Spleen (tissue), 11 donors: ENCODE measurements around the gene PON3. TPM values are rescaled to one million over a fixed set of nuclear protein-coding genes. Genes with fewer than 3 reads are reported as not detected.

ENCODE experiments used
- DNase-seq: peaks from one replicate; pipeline ENCODE4 v3.0.0-alpha.2; 2020
- H3K27ac ChIP-seq, 8 donors: fragments of 200-600 bp; sonication (generic) in 7 of 8; 1 replicate in 4 of 8; 2 replicates in 4 of 8; pipeline versions ENCODE4 v1.5.0 to v1.8.0; 2016 to 2021; ENCODE audit warnings: inconsistent platforms in 4 of 8, mild to moderate bottlenecking in 4 of 8, moderate library complexity in 1 of 8
- H3K27me3 ChIP-seq, 7 donors: fragments of 200-600 bp; sonication (generic) in 6 of 7; replicated peaks in 1 of 7; 1 replicate in 4 of 7; 2 replicates in 3 of 7; pipeline versions ENCODE4 v1.5.0 to v1.8.0; 2016 to 2021; ENCODE audit warnings: inconsistent platforms in 3 of 7, mild to moderate bottlenecking in 1 of 7
- H3K36me3 ChIP-seq, 6 donors: fragments of 200-600 bp; sonication (generic) in 5 of 6; 1 replicate in 4 of 6; 2 replicates in 2 of 6; pipeline versions ENCODE4 v1.5.0 to v1.8.0; 2016 to 2021; ENCODE audit warnings: inconsistent platforms in 2 of 6
- H3K4me1 ChIP-seq, 6 donors: fragments of 200-600 bp; sonication (generic) in 5 of 6; 1 replicate in 3 of 6; 2 replicates in 3 of 6; pipeline versions ENCODE4 v1.5.0 to v1.8.0; 2016 to 2021; ENCODE audit warnings: inconsistent platforms in 3 of 6
- H3K4me3 ChIP-seq, 8 donors: fragments of 200-600 bp; sonication (generic) in 7 of 8; 1 replicate in 4 of 8; 2 replicates in 4 of 8; pipeline versions ENCODE4 v1.5.0 to v1.8.0; 2016 to 2021; ENCODE audit warnings: inconsistent platforms in 4 of 8, mild to moderate bottlenecking in 4 of 8, moderate library complexity in 2 of 8
- H3K9me3 ChIP-seq, 8 donors: fragments of 200-600 bp; sonication (generic) in 7 of 8; 1 replicate in 4 of 8; 2 replicates in 4 of 8; pipeline versions ENCODE4 v1.5.0 to v1.8.0; 2016 to 2021; ENCODE audit warnings: inconsistent platforms in 4 of 8
- POLR2A ChIP-seq, 3 donors: fragments of 450-650 bp; IDR thresholded peaks; one replicate each; pipeline ENCODE4 v1.5.1; 2017; ENCODE audit warnings: antibody characterized with exemption in 3 of 3, mild to moderate bottlenecking in 1 of 3
- POLR2AphosphoS5 ChIP-seq, 3 donors: sonication (generic); formaldehyde crosslinking; IDR thresholded peaks; one replicate each; pipeline ENCODE4 v1.5.1; 2017; ENCODE audit warnings: antibody characterized with exemption in 3 of 3
- WGBS, 5 donors: extraction: QIAGEN DNeasy Blood & Tissue Kit in 3 of 5; methylation state at CpG; one replicate each; pipeline versions ENCODE4 v1.1.5 to v1.1.7; 2013 to 2018; 5-methylcytosine and 5-hydroxymethylcytosine counted together
- intact Hi-C: fragments of 100-400 bp; cut with DNase I; formaldehyde crosslinking; loops from one replicate; pipeline ENCODE4 v1.15.0; 2023; ENCODE audit warnings: low total_unique reads
- polyA plus RNA-seq, 3 donors: library from polyadenylated mRNA; stranded (reverse); fragments of 200-250 nt; gene quantifications; one replicate each; pipeline ENCODE4 v1.2.1, GENCODE V29; 2013
- total RNA-seq, 7 donors: library from RNA; depleted of rRNA in 3 of 7; stranded (reverse); fragments of >200 nt in 3 of 7; fragmentation: NEBNext Ultra II Directional in 4 of 7; extraction: Animal tissue kit (Norgen Biotek cat#: 25700) in 4 of 7; gene quantifications; one replicate each; pipeline versions ENCODE4 v1.1.0 to v1.2.1, GENCODE V29; 2016 to 2021
- TF ChIP-seq, protein P1 (sequence below), 11 experiments: fragments of 200-600 bp in 7 of 11; fragments of 450-650 bp in 4 of 11; sonication (generic) in 4 of 11; IDR thresholded peaks in 8 of 11; conservative IDR thresholded peaks in 3 of 11; 1 replicate in 7 of 11; 2 replicates in 4 of 11; pipeline versions ENCODE4 v1.4.0 to v1.8.0; 2016 to 2021; ENCODE audit warnings: antibody characterized with exemption in 11 of 11, inconsistent platforms in 4 of 11, mild to moderate bottlenecking in 1 of 11
- donor health status: healthy with polysubstance abuse.
- donor health status: DM: no; HTN: no; CAD: no; lungs with moderate emphysema.
- donor health status: DM: no; HTN: no; CAD: no.
- donor health status: Bipolar disorder and iron deficiency.
- donor health status: healthy.
- donor health status: DM: no; HTN: no; CAD: no.
- donor health status: DM: yes; HTN: yes; CAD: no.

The PON3 gene
- total and polyA plus RNA-seq, 10 donors = 0.20 to 2.1 (median 0.61) TPM; not detected in 2

DNA sequence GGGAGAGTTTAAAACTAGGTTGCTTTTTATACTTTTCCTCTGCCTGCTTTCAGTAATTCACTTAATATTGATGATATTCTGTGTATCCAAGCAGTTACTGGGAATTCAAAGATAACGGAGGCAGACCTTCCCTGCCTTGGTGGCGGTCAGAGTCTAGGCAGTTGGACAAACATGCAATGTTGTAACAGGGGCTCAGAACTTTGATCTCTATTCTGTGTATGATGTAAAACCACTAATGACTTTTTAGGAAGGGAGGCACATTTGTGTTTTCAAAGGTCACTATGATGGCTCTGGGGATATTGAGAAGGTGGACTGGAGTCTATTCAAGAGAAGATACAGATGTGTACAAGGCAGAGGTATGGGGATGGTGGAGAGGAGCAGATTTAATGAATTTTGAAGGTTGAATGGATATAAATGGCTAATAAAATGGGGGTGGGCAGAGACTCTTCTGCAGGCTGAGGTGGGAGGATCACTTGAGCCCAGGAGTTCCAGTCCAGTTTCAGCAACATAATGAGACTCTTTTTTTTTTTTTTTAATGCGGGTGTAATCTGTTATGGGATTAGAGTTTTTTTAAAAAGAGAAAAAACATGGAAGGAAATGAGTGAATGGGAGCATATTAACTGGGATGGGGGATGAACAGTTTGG lies 44.3 kb upstream of the PON3 start:
- Histone ChIP-seq H3K27ac (no peak overlapping the region), H3K4me1 (peaks cover 0 to 1% (median under 1%) of the 10 kb centered on the region in 6 donors), H3K4me3 (no peak overlapping the region), H3K27me3 (no peaks in the 10 kb centered on the region), H3K36me3 (no peaks in the 10 kb centered on the region), H3K9me3 (no peaks in the 10 kb centered on the region)
- 91 to 99% (median 94%) methylated on average over 3 of the region's 3 CpGs for WGBS, 5 donors
- DNase-seq = no peak
- TF ChIP-seq POLR2A (IDR thresholded peaks at IDR 0.05) = no peak
- TF ChIP-seq, protein P1, sequence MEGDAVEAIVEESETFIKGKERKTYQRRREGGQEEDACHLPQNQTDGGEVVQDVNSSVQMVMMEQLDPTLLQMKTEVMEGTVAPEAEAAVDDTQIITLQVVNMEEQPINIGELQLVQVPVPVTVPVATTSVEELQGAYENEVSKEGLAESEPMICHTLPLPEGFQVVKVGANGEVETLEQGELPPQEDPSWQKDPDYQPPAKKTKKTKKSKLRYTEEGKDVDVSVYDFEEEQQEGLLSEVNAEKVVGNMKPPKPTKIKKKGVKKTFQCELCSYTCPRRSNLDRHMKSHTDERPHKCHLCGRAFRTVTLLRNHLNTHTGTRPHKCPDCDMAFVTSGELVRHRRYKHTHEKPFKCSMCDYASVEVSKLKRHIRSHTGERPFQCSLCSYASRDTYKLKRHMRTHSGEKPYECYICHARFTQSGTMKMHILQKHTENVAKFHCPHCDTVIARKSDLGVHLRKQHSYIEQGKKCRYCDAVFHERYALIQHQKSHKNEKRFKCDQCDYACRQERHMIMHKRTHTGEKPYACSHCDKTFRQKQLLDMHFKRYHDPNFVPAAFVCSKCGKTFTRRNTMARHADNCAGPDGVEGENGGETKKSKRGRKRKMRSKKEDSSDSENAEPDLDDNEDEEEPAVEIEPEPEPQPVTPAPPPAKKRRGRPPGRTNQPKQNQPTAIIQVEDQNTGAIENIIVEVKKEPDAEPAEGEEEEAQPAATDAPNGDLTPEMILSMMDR (IDR thresholded peaks at IDR 0.05 in 8 of 11, conservative IDR thresholded peaks at IDR 0.05 in 3 of 11) = no peak
- no peak for TF ChIP-seq POLR2AphosphoS5 (IDR thresholded peaks at IDR 0.05)
- intact Hi-C loops = no loop called here

DNA sequence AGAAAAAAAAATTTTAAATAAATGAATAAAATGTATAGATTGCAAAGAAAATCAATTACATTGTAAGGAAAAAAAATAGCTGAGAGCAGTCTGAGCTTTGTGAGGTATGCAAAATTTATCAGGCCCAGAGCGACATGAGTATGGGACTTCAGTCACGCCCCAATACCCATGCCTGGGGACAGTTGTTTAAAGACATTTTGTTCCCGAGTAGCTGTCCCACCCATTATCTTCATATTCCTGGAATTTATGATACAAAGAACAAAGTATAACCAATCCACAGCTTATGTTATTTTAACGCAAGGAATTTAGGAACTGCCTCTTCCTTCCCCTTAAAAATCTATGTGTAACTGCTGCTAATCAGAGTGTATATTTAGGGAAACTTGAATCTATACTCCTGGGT lies 40.2 kb upstream of the PON3 start:
- Histone ChIP-seq H3K36me3 (no peaks in the 10 kb centered on the region), H3K4me3 (no peak overlapping the region), H3K4me1 (peaks cover 0 to 29% (median 18%) of the 10 kb centered on the region in 6 donors), H3K9me3 (no peaks in the 10 kb centered on the region), H3K27ac (no peak overlapping the region), H3K27me3 (no peaks in the 10 kb centered on the region)
- TF ChIP-seq, protein P1 (IDR thresholded peaks at IDR 0.05 in 8 of 11, conservative IDR thresholded peaks at IDR 0.05 in 3 of 11) = no peak
- TF ChIP-seq POLR2AphosphoS5 (IDR thresholded peaks at IDR 0.05) = no peak
- no peak for TF ChIP-seq POLR2A (IDR thresholded peaks at IDR 0.05)
- intact Hi-C loops = no loop called here
- no peak for DNase-seq
- 56 to 72% (median 68%) methylated on average over 4 of the region's 4 CpGs for WGBS, 5 donors

DNA sequence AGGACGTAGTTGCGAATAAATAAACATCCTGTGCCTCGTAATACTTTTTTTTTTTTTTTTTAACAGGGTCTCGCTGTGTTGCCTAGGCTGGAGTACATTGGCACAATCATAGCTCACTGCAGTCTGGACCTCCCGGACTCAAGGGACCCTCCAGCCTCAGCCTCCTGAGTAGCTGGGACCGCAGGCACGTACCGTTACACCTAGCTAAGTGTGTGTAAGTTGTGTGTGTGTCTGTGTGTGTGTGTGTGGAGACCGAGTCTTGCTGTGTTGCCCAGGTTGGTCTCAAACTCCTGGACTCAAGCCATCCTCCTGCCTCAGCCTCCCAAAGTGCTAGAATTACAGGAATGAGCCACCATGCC lies 39.2 kb upstream of the PON3 start:
- DNase-seq = peak; percentile 76
- no peaks in the 10 kb centered on the region for H3K27me3 ChIP-seq
- peaks cover 0 to 29% (median 18%) of the 10 kb centered on the region in 6 donors for H3K4me1 ChIP-seq
- peak overlapping the region; percentile 73 to 92 (median 87) for H3K27ac ChIP-seq
- TF ChIP-seq, protein P1 (IDR thresholded peaks at IDR 0.05 in 8 of 11, conservative IDR thresholded peaks at IDR 0.05 in 3 of 11) = no peak
- TF ChIP-seq POLR2AphosphoS5 (IDR thresholded peaks at IDR 0.05) = no peak
- no peak for TF ChIP-seq POLR2A (IDR thresholded peaks at IDR 0.05)
- intact Hi-C loops = no loop called here
- peak overlapping the region; percentile 50 to 81 (median 64) for H3K4me3 ChIP-seq
- no peaks in the 10 kb centered on the region for H3K9me3 ChIP-seq
- WGBS, 5 donors = 51 to 60% (median 57%) methylated on average over 9 of the region's 9 CpGs
- H3K36me3 ChIP-seq = no peaks in the 10 kb centered on the region

DNA sequence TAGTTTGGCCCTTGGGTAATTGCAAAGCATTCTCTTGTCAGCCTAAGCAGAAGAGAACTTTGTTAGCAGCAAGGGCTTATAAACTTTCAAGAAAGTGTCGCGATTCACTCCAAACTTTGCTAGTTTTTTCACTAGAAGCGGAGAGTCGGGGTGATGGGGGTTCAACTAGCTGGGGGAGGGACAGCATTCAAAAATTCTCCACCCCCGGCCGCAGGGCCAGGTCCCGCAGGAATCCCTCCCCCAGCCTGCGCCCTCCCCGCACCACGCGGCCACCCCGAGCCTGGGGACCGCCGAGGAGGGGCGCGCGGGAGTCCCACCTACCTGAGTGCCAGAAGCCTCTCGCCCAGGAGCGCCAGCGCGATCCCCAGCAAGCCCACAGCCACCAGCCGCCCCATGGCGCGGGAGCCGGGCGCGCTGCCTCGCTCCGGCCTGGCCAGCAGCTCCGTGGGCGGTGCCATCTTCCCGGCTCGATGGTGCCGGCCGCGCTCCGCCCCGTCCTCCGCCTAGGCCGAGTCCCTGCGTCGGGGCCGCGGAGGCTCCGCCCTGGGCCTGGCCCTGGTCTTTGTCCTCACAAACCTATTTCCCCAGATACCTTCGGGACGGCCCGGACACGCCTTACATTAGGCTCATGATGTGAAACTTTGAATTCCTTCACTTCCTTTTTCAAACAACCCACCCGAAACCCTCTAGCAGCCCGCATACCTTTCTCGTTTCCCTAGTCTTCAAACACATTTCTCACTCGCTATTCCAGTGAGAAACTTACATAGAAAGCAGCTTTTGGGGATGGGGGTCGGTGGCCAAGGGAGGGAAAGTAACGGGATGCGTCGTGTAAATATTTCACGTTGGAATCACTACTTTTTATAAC lies 38.6 kb upstream of the PON3 start, which contains the start of gene PON2:
TSS of gene PON2 (minus strand) at position 472 of the 865 bp plus-strand sequence. CDS start at position 395, 77 bp downstream.
- WGBS, 5 donors = 1 to 3% (median 2%) methylated on average over 36 to 58 of the region's 58 CpGs
- H3K9me3 ChIP-seq = no peaks in the 10 kb centered on the region
- intact Hi-C loops = no loop called here
- peaks cover 0 to 29% (median 18%) of the 10 kb centered on the region in 6 donors for H3K4me1 ChIP-seq
- H3K36me3 ChIP-seq = no peaks in the 10 kb centered on the region
- H3K4me3 ChIP-seq = peak within 1 kb of the TSS; percentile 50 to 81 (median 64)
- TF ChIP-seq POLR2AphosphoS5 (IDR thresholded peaks at IDR 0.05) (peak; percentile 62 to 81 (median 78)), POLR2A (IDR thresholded peaks at IDR 0.05) (peak in 1 of 3 donors; percentile 1)
- TF ChIP-seq, protein P1 (IDR thresholded peaks at IDR 0.05 in 8 of 11, conservative IDR thresholded peaks at IDR 0.05 in 3 of 11) = no peak
- peak; percentile 92 for DNase-seq
- H3K27me3 ChIP-seq = no peaks in the 10 kb centered on the region
- H3K27ac ChIP-seq = peak within 1 kb of the TSS; percentile 73 to 92 (median 87)
